Measurements from ENCODE around the gene SERINC2. TPM values are rescaled to one million over a fixed set of nuclear protein-coding genes. Genes with fewer than 3 reads are reported as not detected.

Gene SERINC2
- total RNA-seq, 1 donor from 2014 or later: 45.8 TPM

DNA sequence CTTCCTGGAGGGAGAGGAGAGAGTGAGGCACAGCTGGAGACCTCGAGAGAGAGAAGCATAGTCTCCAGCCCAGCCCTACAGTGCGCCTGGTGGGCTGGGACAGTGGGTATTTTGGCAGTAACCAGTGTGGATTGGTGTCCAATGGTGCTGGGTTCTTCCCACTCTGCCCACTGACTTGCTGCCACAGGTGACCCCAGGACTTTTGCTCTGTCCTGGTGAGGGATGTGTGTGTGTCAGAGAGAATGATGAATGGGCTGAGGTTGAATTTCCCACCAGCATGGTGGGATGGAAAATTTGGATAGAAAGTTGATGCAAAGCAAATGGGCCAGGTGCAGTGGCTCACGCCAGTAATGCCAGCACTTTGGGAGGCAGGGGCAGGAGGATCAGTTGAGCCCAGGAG is 26.3 kb downstream of the SERINC2 start:
- no peak for TF ChIP-seq CTCF (conservative IDR thresholded peaks at IDR 0.05; ENCODE audit: low read depth, low read length)
- H3K4me3 ChIP-seq (ENCODE audit: low read depth, low read length): no peak overlapping the region
- DNase-seq (ENCODE audit: low read depth): no peak

GRCh38 chr1:31441073-31441472 is 28.1 kb downstream of the SERINC2 start:
- no peak overlapping the region for H3K4me3 ChIP-seq (ENCODE audit: low read depth, low read length)
- TF ChIP-seq CTCF (conservative IDR thresholded peaks at IDR 0.05; ENCODE audit: low read depth, low read length): no peak
- DNase-seq (ENCODE audit: low read depth): no peak

GRCh38 chr1:31441558-31441957 is 28.5 kb downstream of the SERINC2 start:
- no peak for TF ChIP-seq CTCF (conservative IDR thresholded peaks at IDR 0.05; ENCODE audit: low read depth, low read length)
- H3K4me3 ChIP-seq (ENCODE audit: low read depth, low read length): no peak overlapping the region
- no peak for DNase-seq (ENCODE audit: low read depth)

DNA sequence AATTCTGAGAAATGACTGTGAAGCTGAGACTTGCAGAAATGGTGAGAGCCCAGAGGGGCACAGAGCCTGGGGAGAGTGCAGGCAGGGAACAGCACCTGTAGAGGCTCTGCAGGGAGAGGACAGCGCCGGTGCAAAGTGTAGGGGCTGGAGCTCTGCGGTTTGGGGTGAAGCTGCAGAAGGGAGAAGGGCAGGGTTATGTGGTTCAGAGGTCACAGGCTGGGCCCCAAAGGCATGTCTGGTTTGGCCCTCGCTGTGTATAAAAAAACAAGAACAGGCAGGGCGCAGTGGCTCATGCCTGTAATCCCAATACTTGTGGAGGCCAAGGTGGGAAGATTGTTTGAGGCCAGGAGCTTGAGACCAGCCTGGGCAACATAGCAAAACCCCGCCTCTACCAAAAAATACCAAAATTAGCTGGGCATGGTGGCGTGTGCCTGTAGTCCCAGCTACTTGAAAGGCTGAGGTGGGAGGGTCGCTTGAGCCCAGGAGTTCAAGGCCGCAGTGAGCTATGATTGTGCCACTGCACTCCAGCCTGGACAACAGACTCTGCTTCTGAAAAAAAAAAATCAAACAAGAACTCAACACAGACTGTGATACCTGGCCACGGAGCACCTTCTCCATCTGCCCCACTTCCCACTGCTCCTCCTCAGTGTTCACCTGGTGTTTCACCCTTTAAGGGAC is 29.1 kb downstream of the SERINC2 start:
- DNase-seq (ENCODE audit: low read depth): no peak
- no peak overlapping the region for H3K4me3 ChIP-seq (ENCODE audit: low read depth, low read length)
- TF ChIP-seq CTCF (conservative IDR thresholded peaks at IDR 0.05; ENCODE audit: low read depth, low read length): no peak

DNA sequence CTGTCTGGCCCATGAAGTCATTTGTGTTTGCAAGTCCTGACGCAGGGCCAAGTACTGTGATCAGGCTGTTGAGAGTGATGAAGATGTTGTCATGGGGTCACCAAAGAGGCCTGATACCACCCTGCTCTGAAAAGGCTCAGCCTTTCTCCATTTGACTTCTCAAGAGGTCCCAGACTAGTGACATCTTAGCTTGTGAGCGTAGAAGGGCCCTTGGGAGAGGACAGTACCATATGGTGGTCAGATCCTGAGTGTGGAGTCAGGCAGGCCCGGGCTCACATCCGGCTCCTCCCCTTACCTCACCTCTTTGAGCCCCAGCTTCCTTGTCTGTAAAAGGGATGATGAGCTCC is 29.6 kb downstream of the SERINC2 start:
- H3K4me3 ChIP-seq (ENCODE audit: low read depth, low read length): no peak overlapping the region
- DNase-seq (ENCODE audit: low read depth): no peak
- TF ChIP-seq CTCF (conservative IDR thresholded peaks at IDR 0.05; ENCODE audit: low read depth, low read length): no peak

- TF ChIP-seq CTCF (conservative IDR thresholded peaks at IDR 0.05; ENCODE audit: low read depth, low read length): no peak
These were observed 30.7 kb downstream of the SERINC2 start for GRCh38 chr1:31443673-31444072.

GRCh38 chr1:31444725-31445448 is 31.9 kb downstream of the SERINC2 start:
- DNase-seq (ENCODE audit: low read depth): peak; percentile 59
- no peak for TF ChIP-seq CTCF (conservative IDR thresholded peaks at IDR 0.05; ENCODE audit: low read depth, low read length)
- H3K4me3 ChIP-seq (ENCODE audit: low read depth, low read length): no peak overlapping the region

More at GRCh38 chr1:31443673-31444072, 30.7 kb downstream of the SERINC2 start:
- no peak for DNase-seq (ENCODE audit: low read depth)
- no peak overlapping the region for H3K4me3 ChIP-seq (ENCODE audit: low read depth, low read length)

All from epithelial cell of proximal tubule (primary cell).